NCI-H524 (cell line): ENCODE data around the gene MAN2B1.
A peak's percentile ranks its signal among the peaks of the same experiment; 100 is the strongest.
"Not testable (repeated sequence)": the region's sequence is repeated elsewhere in the genome, so short reads cannot be mapped to it uniquely, and the experiment has no call there.

ENCODE experiments used
- DNase-seq, 2 experiments: peaks; one replicate each; lab custom pipeline; 2025; lab: John Stamatoyannopoulos, UW

Gene MAN2B1

DNA sequence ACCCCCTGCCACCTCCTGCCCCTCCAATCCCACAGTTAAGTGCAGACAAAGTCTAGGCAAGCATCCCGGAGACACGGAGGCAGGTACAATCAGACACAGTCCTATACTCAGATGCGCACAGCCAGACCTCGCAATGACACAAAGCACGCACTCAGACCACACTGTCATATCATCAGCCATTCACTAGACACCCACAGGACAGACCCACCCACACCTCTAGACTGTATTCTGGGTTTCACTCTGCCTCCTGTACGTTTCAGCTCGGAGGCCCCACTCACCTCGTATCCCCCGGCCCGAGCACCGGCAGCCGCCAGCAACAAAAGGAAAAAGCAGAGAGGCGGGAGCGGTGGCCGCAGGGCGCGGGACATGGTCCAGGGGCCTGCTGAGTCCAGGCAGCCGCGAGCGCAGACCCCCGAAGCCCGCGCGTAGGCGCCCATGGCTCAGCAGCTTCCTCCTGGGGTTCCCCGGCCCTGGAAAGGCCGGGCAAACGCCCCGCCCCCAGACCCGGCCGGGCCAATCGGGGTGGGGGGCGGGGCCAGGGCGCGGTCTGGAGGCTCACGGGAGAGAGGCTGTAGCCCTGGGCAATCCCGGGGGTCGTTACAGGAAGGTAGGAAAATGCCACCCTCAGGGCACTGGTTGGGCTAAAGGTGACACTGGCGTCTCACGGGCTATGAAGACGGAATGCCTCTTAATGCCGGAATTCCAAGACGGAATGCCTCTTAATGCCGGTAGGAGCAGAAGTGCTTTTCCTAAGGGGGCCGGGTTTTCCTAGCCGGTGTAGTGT lies at the start of gene MAN2B1, which contains the start of gene WDR83:
TSS of gene MAN2B1 (minus strand) at position 478 of the 784 bp plus-strand sequence. CDS start at position 437, 41 bp downstream.
TSS of gene WDR83 (plus strand) at position 543 of the 784 bp plus-strand sequence. CDS start 2,984 bp downstream, outside the sequence.
- DNase-seq = peak; percentile 57 to 85

DNA sequence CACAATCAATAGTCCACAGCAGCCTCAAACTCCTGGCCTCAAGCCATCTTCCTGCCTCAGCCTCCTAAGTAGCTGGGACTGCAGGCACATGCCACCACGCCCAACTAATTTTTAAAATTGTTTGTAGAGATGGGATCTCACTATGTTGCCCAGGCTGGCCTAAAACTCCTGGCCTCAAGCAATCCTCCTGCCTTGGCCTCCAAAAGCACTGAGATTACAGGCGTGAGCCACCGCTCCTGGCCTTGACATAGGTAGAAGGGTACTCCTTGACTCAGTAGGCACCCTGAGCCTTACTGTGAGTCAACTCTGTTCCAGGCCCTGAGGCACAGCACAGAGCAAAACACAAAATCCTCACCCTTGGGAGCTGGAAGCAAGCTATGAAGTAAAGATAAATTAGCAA lies 49.4 kb upstream of the MAN2B1 start:
- DNase-seq = no peak

DNA sequence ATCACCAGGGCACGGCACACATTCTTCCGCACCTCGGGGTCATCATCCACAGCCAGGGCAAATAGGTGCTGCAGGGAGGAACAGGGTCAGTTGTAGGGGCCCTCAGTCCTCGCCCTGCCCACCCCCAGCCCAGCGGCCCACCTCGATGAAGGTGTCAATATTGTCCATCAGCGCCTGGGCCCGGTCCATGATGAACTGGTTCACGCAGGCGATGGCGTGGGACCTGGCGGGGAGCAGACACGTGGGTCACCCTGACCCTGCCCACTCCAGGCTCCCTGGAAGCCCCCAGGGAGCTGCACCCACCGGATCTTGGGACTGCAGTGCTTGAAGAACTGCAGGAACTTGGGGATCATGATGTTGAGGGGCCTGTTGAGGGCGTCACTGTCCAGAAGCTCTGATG lies 48.6 kb upstream of the MAN2B1 start:
- no peak for DNase-seq

DNA sequence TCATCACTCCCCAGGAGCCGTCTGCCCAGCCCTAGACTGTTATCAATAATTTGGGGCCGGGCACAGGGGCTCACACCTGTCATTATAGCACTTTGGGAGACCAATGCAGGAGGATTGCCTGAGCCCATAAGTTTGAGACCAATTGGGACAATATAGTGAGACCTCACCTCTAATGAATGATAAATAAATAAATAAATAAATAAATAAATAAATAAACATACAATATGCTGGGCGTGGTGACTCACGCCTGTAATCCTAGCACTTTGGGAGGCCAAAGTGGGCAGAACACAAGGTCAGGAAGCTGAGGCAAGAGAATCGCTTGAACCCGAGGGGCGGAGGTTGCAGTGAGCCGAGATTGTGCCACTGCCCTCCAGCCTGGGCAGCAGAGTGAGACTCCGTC lies 46.8 kb upstream of the MAN2B1 start:
- DNase-seq = not testable (repeated sequence)

DNA sequence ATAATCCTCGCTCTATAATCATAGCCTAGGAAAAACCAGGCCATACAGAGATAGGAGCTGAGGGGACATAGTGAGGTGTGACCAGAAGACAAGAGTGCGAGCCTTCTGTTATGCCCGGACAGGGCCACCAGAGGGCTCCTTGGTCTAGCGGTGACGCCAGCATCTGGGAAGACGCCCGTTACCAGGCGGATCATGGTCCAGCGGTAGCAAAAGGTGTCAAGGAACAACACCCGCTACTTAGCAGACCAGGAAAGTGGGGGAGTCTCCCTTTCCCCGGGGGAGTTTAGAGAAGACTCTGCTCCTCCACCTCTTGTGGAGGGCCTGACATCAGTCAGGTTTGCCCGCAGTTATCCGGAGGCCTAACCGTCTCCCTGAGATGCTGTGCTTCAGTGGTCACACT lies 45.5 kb upstream of the MAN2B1 start:
- peak in 1 of 2 experiments; percentile 6 for DNase-seq

DNA sequence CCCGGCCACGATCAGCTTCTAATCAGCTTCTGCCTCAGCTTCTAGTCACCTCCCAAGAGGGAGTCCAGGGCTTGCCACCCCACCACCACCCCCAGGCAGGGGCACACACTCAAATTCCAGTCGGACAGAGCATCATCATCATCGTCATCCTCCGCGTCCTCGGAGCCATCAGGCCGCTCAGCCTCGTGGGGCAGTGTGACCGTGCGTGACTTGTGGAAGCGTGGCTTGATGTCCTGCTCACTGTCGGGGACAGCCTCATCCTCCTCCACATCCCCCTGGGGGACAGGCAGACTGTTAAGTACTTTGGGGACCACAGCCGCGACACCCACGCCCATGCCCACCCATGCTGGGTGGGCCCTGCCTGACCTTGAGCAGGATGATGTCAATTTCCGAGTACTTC lies 44.6 kb upstream of the MAN2B1 start:
- DNase-seq = no peak

DNA sequence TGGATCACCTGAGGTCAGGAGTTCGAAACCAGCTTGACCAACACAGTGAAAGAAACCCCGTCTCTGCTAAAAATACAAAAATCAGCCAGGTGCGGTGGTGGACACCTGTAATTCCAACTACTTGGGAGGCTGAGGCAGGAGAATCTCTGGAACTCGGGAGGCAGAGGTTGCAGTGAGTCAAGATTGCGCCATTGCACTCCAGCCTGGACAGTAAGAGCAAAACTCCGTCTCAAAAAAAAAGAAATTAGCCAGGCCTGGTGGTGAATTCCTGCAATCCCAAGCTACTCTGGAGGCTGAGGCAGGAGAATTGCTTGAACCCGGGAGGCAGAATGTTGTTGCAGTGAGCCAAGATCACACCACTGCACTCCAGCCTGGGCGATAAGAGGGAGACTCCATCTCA lies 42.1 kb upstream of the MAN2B1 start:
- DNase-seq = no peak

DNA sequence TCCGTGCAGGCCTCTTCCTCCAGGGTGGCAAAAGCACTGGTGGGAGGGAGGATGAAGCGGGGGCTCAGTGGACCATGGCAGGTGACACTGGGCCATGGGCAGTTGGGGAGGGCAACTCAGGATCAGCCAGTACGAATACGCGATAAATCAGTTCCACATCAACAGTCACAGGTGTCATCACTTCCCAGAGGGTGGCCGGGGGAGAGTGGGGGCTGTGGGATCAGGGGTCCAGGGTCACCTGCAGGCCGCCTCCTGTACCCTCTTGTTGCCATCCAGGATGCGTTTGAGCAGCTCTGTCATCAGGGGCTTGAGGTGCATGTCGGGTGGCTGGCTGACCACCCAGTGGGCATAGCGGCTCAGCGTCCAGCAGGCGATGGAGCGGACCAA lies 39.8 kb upstream of the MAN2B1 start:
- DNase-seq = no peak

DNA sequence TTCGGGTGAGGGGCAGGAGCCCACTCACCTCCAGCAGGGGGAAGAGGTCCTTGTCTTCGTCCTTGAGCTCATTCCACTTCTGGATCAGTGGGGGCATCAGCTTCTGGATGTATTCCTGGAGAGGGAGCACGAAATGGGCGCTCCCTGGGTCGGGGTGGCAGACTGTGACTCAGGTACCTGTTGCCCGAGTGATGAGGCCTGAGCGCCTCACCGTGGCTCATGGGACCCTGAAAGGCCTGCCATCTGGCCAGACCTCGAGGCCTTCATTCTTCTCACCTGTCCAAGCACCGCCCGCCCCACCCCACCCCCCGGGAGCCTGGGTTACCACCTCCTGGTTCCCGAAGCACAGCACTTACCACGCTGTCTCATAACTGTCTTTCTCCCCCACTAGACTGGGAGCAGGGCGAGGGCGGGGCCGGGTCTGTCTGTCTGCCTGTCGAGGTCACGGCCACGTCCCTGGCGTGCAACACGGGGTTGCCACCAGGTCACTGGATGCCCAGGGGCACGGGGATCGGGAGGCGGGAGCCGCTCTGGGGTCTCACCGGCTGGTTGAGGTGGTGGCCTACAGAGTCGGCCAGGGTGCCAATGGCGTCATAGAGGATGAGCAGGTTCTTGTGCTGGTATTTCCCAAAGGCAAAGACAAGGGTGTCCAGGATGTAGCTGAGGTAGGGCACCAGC lies 39.3 kb upstream of the MAN2B1 start:
- DNase-seq = no peak

DNA sequence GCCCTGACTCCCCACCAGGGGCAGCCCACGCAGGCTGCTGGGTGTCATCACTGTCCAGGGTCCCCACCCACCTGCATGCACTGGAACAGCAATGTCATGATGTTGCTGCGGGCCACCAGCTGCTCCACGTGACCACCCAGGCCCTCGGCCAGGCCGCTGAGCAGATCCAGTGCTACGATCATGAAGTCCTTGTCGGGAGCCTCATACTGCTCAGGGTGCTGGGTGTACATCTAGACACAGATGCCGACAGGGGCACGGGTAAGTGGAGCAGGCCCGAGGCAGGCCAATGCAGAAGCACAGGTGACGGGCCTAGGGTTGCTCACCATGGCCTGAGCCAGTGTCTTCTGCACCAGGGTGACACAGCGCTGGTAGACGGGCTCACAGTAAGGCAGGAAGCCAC lies 38.6 kb upstream of the MAN2B1 start:
- DNase-seq = no peak

DNA sequence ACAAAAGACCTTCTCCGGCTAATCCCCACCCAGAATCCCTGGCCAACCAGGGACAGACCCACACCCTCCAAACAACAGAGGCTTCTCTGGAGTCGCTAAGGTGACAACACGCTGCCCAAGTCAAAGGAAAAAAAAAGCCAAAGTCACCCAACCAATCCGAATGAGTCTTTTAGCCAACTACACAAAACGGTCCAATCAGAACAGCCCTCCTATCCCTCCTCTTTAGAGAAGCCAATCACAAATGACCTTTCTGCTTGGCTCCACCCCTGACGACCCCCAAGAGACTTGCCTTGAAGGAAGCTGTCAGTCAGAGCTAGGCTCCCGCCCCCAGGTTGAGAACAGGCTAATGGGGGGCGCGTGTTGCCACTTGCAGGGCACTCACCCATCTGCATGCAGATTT lies 36.5 kb upstream of the MAN2B1 start:
- DNase-seq = peak; percentile 45 to 59

DNA sequence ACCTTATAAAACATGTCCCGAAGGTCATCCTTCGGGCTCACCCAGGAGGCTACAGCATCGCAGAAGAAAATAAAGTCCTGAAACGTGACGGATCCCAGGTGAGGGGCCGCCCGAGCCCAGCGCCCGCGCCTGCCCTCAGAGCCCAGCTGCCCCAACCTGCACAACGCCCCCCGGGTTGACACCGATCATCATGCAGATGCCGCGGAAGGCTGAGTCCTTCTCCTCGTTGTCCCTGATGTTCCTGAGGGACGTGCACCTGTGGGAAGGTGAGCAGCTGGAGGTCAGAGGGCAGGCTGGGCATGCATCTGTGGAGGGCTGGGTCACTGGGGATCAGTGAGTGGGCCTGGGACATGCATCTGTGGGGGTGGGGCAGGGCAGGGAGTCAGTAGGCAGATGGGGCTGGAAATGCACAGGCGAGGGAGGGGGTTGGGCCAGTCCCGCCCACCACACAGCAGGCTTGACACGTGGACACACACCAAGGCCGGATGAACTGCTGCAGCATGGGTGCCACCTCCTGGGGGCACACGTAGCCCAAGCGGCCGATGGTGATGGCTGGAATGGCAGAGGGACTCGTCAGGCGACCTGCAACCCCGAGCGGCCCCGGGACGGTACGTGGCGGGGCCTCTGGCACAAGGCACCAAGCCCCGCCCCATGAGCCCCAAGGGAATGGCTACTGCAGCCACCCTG lies 35.2 kb upstream of the MAN2B1 start:
- no peak for DNase-seq

DNA sequence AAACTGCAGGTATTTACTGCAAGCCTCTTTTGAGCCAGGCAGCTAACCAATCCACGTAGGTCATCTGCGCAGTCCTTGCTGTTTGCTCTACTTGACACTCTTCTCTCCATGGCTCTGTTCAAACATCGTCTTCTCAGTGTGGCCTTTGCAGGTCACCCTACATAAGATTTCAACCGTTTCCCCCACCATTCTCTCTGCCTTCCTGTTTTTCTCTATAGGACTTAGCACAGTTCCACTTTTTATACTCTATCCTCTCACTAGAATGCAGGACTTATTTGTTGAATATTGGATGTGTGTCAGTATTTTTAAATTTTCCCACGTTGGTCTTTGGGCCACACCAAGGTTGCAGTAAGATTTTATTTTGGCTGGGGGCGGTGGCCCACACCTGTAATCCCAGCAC lies 31.6 kb upstream of the MAN2B1 start:
- no peak for DNase-seq

DNA sequence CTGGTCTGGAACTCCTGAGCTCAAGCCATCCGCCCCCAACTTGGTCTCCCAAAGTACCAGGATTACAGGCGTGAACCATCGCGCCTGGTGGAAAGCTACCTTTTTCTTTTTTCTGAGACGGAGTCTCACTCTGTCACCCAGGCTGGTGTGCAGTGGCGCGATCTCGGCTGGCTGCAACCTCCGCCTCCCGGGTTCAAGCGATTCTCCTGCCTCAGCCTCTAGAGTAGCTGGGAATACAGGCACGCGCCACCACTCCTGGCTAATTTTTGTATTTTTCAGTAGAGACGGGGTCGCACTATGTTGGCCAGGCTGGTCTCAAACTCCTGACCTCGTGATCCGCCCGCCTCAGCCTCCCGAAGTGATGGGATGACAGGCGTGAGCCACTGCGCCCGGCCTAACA lies 30.9 kb upstream of the MAN2B1 start:
- not testable (repeated sequence) for DNase-seq

DNA sequence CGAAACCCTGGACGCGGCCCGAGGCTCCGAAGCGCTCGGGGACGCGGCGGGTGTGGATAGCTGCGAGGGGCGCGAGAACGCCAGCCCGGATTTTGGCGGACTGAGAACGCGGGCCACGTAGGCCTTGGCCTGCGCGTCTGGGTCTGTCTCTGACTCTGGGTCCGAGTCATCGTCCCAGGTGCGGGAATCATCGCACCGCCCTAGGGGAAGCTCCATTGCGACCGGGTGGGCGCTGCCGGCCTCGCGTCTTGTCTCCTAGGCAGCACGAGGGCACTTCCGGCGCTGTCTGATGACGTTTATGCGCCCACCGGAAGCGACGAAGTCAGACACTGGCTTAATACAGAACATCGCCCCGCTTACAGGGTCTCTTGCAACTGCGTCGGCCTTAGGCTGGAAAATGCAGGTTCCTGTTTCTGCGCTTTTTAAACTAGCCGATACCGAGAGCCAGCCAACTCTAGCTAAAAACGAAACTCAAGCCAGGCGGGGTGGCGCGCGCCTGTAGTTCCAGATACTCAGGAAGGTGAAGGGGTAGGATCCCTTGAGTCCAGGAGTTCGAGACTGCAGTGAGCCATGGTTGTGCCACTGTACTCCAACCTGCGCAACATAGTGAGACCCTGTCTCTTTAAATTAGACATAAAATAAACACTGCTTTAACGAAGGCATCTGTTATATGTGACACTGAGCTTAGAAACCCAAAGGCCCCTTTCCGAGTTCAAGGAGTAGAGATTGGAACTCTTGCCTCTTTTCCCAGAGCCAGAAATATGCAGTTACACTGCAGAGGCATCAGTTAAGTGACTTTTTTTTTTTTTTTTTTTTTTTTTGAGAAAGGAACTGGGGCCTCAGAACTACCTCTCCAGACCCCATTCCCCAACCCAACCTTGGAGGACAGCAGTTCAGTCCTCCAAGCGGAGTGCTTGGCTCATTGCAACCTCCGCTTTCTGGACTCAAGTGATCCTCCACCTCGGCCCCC lies 30.1 kb upstream of the MAN2B1 start, which contains the start of gene FBXW9:
TSS of gene FBXW9 (minus strand) at position 266 of the 970 bp plus-strand sequence. CDS start at position 216, 50 bp downstream.
- peak; percentile 94 to 97 for DNase-seq

DNA sequence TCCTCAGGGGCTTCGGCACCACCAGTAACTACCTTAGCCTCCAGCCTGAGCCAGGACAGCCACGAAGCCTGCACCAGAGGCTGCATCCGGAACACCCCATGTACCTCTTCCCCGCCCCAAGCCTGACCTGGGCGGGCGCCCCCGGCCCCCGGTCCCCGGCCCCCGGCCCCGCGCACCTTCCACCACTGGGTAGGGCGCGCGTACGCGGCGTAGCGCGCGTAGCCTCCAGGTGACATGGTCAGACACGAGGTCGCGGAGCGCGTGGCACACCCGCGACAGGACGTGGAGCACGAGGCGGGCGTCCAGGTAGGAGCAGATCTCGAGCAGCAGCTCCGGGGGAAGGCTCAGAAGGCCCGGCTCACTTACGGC lies 29.4 kb upstream of the MAN2B1 start:
- no peak for DNase-seq

DNA sequence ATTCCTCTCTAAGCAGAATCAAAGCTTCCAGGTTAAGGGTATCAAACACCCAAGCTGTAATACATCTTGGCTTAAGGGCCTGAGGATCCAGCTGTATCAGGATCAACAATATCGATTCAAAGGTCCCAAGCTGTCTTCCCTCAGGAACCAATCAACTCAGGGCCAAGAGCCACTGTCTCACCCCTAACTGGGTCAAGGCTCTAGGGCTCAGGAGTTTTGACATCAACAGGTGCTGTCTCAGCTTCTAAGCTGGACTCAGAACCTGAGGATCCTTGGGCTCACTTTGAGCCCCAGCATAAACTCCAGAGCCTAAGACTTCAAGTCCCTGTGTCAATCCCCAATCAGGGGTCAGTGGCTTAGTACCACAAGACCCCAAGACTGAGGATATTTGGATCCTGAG lies 29.0 kb upstream of the MAN2B1 start:
- no peak for DNase-seq

DNA sequence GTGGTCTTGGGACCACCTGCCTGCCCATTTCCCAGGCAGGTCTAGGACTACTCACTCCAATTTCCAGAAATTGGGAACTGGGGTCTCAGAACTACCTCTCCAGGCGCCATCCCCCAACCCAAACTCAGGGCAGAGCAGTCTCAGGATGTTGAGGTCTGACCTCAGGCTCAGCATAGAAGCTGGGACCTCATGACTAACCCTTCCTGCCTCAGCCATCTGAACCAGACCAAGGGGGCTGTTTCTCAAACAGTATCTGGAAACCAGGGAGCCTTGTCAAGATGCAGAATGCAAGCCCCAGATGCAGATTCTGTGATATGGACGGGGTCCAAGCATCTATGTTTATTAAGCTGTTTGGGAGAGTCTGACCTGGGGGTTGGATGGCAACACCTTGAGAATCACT lies 28.6 kb upstream of the MAN2B1 start:
- no peak for DNase-seq

DNA sequence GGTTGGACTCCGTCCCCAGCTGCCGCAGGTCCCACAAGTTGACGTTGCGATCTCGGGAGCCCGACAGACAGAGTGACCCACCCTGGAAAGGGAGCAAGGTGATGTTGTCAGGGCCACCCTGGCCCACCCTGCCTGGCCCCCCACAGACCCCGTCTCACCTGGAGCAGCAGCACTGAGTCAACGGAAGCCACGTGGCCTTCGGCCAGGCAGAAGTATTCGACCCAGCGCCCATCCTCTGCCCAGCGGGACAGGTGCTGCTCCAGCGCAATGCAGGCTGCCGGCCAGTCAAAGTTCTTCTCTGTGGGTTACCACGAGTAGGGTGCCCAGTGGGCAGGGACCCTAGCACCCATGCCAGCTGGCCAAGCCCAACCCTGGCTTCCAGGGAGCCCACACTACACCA lies 28.1 kb upstream of the MAN2B1 start:
- no peak for DNase-seq

DNA sequence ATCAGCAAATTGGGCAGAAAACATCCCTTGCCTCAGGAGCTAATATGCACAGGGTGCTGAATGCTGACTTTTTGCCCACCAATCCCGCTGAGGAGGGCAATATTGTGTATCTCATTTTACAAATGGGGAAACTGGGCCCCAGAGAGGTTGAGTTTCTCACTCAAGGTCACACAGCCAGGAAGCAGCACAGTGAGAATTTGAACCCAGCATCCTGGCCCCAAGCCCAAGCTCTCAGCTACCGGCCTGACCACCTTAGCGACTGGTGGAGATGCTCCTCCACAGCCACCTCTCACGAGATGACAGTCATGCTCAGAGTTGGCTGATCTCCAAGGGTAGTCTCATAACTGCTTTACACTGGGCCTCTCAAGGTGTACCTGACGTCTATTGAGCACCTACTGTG lies 26.4 kb upstream of the MAN2B1 start:
- no peak for DNase-seq

DNA sequence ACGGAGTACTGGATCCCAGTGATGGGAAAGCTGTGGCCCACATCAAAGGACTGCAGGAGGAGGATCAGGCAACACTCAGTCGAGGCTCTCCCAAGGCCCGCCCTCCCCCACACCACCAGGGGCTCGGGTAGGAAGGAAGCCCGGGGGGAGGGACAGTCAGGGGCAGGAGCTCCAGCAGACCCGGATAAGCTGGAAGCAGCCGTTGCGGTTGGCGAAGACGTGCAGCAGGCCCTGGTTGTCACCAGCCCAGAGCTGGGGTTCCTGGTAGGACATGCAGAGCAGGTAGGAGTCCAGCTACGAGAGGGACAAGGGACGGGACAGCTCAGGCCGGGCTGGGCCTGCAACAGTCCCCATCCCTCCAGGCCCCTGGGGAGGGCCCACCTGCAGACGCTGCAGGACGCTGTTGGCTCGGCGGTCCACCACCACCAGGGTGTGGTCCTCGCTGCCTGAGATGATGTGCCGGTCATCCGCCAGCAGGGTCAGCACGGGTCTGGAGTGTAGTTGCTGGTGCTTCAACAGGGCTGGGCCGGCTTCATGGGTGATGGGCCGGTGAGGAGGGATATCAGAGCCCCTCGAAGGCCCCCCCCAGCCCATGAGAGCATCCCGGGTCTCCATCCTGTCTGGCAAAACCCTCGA lies 23.2 kb upstream of the MAN2B1 start:
- DNase-seq = no peak
